NK-92 treated with Interleukin-12 subunit alpha and Interleukin-12 subunit beta, amount 100 ng/mL, for 24 hours (cell line): Measurements from ENCODE around the gene MGAT4B.
"Not testable (repeated sequence)": the region's sequence is repeated elsewhere in the genome, so short reads cannot be mapped to it uniquely, and the experiment has no call there.

Experiments
- DNase-seq: peaks from one replicate; lab custom pipeline; 2025; lab: John Stamatoyannopoulos, UW

MGAT4B gene

DNA sequence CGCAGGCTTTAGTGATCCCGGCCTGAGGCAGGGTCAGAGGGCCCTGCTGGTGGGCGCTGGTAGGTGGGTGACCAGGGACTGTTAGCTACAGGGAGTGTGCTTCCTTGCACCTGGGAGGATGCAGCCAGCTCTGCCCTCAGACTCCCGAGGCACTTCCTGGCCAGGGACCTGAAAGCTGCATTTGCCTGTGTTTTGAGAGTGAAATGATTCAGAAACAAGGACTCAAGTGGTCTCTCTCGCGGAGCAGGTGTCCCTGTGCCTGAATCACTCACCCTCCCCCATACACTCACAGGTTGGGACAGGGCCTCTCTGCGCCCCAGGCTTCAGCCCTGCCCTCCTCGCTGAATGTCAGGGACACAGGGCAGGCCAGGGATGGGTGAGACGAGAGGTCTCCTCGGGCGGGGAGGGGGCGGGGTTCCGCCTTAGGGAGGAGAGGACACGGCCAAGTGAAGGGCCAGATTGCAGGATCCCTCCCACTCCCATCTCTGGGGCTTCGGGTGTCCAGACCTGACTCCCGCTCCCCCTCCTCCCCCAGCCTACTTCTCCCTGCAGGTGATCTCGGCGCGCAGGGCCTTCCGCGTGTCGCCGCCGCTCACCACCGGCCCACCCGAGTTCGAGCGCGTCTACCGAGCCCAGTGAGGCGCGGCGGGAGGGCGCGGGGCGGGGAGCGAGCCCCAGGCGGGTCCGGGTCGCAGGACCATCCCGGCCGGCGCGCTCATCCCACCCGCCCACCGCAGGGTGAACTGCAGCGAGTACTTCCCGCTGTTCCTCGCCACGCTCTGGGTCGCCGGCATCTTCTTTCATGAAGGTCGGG, 11.4 kb downstream of the MGAT4B start:
- DNase-seq = no peak

DNA sequence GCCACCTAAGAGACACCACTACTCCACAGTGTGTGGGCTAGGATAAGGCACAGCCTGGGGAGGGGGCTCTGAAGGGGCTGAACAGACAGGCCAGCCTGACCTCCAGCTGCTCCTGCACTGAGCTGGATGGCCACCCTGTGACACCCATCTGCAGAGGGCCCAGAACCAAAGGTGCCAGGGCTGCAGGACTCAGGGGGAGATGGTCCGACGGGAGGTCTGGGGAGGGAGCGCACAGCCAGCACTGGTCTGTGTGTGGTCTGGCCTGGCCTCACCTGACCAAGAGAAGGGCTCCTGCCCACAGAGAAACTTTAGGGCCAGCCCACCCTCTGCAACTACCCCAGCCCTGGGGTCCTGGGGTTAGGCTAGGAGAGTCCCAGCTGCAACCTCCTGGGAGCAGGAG, 12.1 kb downstream of the MGAT4B start:
- no peak for DNase-seq

DNA sequence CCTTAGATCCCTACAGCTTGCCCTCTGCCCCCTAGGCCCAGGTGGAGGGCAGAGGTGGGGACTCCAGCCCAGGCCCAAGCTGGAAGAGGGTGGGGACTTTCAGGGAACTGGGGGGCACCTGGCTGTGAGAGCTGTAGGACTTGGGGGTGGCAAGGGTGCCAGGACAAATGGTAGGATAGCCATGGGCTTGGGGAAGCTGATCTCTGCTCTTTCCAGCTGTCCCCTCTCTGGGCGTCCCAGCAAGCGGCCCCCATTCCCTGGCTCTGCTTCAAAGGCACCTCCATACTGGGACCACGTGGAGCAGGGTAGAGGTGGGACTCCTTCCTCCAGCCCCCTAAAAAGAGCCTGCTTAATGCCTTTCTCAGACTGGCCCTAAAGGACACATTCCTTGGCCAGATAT, 12.5 kb downstream of the MGAT4B start:
- no peak for DNase-seq

DNA sequence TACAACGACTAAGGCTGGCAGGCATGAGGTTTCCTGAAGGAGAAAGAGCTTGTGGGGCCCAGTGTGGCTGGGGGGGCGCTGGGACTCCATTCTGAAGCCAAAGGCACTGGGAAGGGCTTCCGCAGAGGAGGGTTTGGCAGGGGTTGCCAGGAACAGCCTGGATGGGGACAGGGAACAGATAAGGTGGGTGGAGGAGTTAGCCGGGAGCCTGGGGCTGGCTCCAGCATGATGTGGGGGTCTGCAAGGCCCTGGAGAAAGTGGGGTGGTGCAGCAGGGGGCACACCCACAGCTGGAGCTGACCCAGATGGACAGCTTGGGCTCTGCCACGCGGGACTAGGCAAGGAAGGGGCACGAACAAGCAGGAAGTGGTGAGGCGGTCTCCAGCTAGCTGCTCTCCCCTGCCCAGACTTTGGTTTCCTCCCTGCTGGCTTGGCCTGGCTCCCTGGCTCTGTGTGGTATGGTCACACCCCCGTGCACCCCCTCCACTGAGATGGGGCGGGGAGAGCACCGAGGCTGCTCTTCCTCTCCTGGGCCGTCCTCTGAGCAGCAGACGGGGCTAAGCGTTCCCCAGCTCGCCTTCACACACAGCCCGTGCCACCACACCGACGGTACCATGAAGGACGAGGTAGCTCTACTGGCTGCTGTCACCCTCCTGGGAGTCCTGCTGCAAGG, 13.1 kb downstream of the MGAT4B start, which contains the start of gene LTC4S:
LTC4S (plus strand) TSS at position 519 of the 672 bp plus-strand sequence; CDS start at position 614, 95 bp downstream.
- DNase-seq = peak; percentile 17

DNA sequence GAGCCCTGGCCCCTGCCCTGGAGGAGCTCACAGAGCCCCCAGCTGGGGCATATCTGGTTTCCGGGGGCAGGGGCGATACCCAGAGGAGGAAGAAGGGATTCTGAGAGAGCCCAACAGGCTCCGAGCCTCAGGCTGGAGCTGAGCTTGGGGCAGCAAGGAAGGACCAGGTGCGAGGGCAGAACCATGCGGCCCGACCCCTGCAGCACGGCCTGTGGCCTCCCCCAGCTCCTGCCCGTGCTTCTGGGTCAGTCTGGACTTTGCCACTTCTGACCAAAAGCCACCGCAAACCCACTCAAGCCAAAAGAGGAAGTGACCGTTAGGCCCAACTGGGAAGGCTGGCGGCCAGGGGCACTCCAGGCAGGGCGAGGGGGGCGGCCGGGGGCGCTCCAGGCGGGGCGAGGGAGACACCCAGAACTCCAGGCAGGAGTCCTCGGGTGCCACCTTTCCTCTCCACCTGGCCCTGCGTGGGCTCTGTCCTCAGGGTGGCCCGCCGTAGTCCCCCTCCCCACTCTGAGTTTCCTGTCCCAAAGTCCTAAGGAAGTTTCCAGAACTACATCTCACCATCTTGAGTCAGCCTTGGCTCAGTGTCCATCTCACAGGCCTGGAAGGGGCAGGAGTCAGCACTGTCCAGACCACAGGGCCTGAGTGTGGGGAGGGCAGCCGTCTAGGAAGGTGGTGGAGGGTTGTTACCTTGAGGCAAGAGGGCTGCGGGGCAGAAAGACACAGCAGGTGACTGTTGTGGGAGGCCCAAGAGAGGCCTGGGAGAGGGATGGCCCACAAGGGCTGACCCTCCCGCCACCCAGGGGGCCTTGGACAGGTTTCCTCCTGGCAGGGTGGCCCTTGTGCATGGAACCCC, 13.8 kb downstream of the MGAT4B start:
- DNase-seq = no peak

DNA sequence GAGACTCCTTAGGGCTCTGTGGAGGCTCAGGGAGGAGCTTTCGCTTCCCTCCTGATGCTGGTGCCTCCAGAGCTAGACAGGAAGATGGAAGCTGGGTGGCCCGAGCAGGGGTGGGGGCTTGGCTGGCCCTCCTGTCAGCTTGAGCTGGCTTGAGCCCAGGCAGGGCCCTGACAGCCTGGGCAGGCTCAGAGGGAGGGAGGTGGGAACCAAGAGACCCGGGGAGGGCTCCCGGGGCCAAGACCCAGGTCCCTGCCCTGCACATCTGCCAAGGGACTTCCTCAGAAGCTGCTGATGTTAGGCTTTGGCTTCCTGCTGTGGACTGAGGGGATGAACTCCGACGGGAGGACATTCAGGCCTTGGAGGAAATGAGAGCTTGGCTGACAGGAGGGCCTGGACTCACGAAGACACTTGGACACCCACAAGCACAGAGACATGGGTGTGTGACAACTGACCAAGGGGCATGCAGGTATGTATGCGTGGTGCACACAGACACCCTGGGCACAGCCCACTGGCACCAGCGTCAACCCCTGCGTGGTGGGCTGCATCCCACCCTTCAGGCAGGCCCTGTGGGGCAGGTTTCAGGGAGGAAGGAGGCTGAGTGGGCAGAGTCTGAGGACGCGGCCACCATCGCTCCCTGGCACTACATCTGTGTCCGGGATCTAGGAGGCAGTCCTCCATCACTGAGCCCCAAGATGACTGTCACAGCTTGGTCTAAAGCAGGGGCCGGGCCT, 14.6 kb downstream of the MGAT4B start:
- DNase-seq = no peak

DNA sequence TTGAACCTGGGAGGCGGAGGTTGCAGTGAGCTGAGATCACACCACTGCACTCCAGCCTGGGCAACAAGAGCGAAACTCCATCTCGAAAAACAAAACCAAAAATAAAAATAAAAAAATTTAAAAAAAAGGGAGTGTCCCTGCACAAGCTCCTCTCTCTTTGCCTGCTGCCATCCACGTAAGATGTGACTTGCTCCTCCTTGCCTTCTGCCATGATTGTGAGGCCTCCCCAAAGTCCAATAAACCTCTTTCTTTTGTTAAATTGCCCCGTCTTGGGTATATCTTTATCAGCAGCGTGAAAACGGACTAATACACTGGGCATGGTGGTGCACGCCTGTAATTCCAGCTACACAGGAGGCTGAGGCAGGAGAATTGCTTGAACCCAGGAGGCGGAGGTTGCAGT, 17.4 kb downstream of the MGAT4B start:
- not testable (repeated sequence) for DNase-seq

DNA sequence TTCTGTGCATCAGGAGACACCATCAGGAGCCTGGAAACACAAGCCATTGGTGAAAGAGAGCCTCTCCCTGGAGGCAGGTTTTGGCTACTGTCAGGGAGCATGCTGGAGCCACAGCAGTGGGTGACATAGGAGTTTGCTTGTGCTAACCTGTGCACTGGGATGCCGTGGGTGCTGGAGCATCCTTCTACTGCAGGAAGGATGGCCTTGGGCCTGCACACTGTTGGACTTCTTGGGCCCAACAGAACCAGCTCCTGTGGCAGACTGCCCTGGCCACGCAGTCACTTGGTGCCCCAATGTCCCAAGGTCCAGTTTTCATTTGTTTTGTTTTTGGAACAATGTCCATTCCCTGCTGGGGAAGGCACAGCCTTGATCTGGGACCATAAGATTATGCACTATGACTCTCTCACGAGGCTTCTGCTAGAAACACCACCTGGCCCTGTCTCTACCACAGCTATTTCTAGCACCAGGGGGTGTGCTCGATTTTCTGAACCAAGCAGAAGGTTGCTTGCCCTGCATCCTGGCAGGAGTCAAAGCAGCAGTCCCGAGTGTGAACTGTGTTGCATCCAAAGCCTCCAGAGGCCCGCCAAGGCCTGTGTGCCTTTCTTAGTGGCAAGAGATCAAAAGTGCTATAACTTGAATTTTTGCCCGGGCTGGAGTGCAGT, 18.3 kb downstream of the MGAT4B start:
- no peak for DNase-seq

DNA sequence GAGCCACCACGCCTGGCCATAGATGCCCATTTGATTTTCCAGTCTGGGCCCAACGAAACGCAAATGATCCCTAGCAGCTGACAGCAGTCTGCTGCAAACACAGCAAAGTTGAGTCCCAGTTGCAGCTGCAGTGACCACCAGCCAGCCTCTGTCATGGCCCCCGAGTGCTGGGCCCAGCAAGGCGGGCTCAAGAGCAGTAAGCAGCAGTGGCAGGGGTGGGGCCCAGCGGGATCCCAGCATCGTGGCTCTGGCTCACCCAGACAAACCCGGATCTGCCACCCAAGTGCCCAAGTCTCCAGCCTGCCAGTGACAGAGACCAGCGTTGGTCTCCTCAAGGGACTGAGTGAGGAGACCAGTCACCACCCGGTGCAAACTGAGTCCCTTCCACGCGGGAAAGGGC, 19.8 kb downstream of the MGAT4B start:
- DNase-seq = no peak

DNA sequence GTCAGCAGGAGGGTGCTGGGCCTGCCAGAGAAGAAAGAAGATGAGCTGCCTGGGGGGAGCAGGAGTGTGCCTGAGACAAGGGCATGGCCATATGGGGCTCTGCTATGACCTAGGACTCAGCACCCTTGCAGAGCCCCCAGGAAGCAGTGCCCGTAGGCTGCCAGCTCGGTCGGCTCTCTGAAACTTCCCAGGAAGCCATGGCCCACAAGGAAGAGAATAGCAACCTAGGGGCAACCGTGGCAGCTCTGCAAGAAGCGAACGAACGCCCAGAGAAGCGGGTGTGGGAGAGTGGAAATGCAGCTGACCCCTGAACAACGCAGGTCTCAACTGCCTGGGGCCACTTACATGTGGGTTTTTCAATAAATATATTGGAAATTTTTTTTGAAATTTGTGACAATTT, 23.5 kb downstream of the MGAT4B start:
- no peak for DNase-seq

DNA sequence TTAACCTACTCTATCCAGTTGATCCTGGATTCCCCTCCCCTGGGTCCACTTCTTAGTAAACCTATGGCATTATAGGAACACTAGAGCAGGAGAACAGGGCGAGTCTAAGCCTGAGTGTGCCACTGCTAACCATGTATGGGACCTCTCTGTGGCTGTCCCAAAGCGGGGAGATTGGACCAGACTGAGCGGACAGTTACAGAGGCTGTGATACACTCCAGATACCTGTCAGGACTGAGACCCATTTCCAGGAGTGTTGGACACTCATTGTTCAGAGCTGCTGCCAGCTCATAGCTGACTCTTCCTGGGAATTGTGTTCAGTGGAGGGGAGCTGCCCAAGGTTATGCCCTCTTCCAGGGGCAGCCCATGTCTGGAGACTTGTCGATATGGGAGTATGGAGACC, 24.8 kb downstream of the MGAT4B start:
- no peak for DNase-seq

DNA sequence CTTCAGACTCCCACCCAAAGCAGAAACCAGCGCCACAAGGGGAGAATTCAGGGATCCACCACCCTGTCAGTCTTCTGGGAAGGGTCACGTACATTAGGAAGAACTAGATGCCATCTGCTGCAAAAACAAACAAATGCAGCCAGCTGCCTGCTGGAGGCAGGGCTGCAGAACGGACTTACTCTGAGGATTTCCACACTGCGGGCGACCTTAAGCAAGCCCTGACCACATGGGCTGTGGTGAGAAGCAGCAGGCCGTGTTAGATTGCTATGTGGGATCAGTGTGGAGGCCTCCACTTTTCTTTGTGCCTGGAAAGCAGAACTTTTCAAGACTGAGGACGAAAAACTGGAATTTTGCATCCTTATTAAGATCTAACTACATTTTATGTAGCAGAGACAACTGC, 26.3 kb downstream of the MGAT4B start:
- no peak for DNase-seq

DNA sequence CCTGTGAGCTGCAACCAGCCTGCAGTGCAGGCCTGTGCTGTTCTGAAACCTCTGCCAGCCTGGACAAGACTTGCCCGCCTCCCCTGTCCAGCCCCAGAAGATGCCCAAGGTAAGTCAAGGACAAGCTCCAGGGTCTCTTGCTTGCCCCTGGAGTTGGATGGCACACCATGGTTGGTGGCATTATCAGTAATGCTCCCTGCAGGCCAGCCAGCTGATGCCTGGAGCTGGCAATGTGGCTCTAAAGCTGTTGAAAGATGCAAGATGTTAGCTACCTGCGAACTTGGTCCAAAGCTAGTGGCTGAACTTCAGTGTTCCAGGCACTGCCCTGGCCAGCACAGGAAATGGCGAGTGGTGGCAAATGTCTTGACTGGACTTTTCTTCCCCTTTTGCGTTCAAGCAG, 26.8 kb downstream of the MGAT4B start:
- no peak for DNase-seq

DNA sequence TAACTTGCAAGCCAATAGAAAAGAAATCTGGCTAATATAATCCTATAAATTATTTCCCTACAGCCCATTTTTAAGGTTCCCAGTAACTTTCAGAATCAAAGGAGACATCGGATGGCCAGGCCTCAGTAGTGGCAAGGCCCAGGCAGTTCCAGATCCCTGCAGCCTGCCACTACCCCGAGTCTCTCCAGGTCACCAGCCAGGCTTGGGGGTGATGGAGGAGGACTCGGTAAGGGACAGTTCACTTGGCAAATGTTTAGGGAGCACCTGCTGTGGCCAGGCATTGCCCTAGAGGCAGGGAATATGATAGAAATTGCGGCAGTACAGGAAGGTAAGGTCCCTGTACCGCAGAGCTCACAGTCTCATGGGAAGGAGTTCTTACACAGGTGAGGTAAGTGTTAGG, 28.1 kb downstream of the MGAT4B start:
- DNase-seq = no peak

DNA sequence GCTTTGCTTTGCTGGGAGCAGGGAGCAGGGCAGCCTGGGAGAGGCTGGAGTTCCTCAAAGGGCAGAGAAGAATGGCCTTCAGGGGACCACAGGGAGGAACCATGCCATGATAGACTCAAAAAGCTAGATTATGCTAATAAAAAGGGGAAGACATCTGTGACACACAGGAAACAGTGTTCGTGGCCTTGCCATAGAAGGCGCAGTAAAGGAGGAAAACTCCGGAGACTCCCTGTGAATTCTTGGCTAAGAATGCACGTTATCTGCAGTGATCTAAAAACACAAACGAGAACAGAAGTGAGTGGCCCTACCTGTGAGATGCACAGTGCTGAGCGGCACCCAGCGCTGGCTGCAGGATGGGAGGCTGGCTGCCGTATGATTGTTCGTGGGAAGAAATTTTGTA, 28.8 kb downstream of the MGAT4B start:
- no peak for DNase-seq

DNA sequence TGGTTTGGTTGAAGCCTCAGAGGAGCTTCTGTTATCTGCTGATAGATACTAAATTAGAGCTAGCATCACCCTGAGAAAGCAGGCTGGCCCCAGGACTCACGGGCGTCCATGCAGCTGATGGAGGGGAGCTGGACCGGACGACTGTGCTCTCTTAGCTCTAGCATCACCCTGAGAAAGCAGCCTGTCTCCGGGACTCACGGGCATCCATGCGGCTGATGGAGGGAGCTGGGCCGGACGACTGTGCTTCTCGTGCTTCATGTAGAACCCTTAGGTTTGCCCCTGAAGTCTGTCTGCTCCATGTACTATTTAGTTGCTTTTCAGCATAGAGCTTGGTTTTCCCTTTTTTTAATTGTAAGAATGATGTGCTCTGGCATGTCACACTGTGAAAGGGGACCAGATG, 29.2 kb downstream of the MGAT4B start:
- DNase-seq = no peak

DNA sequence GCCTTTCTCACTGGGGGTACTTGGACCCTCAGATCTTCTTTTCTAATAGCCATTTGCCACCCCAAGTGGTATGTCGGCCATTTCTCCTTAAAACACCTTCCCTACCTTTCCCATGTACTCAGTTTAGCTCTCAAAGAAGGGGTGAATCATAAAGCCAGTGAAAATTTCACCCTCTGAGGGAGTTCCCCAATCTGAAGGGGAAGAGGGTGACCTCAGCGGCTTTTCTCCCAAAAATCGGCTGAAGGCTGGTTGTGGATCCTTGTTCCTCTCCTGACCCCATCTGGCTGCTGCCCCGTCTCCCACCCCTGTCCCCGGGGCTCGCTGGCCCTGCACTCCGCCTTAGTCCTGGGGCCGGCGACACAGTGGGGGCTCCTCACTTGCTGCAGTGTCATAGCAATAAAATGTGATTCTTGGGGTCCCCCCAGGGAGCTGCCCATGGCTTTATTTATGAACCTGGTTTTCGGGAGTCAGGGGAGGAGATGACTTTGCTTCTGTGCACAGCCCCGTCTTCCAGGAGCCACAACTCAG, 30.2 kb downstream of the MGAT4B start:
- DNase-seq = no peak

DNA sequence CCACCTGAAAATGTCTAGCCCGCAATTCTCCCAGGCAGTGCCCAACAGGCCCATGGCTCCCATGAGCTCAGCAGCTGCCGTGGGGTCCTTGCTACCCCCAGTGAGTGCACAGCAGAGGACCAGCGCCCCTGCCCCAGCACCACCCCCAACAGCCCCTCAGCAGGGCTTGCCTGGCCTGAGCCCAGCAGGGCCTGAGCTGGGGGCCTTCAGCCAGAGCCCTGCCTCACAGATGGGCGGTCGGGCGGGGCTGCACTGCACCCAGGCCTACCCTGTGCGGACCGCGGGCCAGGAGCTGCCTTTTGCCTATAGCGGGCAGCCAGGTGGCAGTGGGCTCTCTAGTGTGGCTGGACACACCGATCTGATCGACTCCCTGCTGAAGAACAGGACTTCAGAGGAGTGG, 32.2 kb downstream of the MGAT4B start:
- DNase-seq = no peak

DNA sequence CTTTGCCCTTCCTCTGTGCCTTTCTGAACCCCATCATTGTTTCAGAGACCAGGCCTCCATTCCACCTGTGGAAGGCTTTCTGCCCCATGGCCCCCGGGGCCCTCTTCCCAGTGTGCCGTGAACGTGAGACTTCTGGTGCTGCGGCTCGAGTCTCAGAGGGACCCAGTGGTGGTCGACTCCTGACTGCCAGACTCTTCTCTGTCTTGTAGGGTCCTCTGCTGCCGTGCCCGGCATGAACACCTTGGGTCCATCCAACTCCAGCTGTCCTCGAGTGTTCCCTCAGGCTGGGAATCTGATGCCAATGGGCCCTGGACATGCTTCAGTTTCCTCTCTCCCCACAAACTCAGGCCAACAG, 33.0 kb downstream of the MGAT4B start:
- no peak for DNase-seq

DNA sequence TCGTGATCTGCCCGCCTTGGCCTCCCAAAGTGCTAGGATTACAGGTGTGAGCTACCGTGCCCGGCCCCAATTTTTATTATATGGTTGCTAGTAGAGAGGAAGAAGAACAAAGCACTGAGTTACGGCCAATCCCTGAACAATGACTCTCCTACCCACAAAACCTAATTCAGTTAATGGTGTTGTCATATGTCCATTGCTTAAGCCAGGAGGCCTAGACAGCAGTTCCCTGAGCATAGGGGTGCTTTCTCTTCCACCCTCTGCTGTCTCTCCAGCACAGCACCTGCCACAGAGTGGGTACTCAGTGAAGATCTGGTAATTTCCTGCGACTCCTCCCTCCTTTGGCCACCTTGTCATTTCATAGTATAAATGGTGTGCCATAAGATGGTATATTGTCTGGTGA, 34.3 kb downstream of the MGAT4B start:
- no peak for DNase-seq

DNA sequence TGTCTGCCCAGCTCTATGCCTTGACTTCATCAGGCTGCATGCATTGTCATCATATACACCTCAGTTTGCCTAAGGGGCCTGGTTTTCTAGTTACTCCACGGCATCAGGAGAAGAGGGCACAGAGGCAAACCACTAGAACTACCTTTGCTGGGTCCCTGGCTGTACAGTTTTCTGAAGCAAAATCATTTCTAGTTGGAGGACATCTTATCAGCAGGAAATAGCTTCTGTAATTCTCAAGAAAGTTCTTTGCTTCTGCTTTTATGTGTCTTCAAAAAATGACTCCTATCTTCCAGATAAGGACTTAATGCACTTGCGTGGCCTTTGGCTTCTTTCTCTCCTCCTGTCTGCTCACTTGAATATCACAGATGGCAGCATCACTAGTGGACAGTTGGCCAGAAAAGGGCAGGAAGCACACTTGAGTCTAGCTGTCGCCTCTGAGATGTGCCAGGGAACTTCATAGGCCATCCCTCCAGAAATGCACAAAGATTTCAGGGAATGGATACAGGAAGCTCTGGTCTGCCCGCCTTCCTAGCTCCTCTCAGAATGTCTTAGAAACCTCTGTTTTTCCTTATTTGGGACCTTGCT, 35.3 kb downstream of the MGAT4B start:
- no peak for DNase-seq
